ENCODE measurements around the gene AQP11. TPM values are rescaled to one million over a fixed set of nuclear protein-coding genes. Genes with fewer than 3 reads are reported as not detected.
"Not testable (repeated sequence)": the region's sequence is repeated elsewhere in the genome, so short reads cannot be mapped to it uniquely, and the experiment has no call there.

Gene AQP11
- polyA plus RNA-seq, 2 donors, result 0.06 TPM; not detected in 1

GRCh38 chr11:77617892-77618291 is 28.1 kb downstream of the AQP11 start:
- no peaks in the 10 kb centered on the region for H3K9me3 ChIP-seq (ENCODE audit: control insufficient read depth in 2 of 2, insufficient read depth in 1 of 2, low read depth in 1 of 2, low read length in 1 of 2)
- no peaks in the 10 kb centered on the region for H3K4me1 ChIP-seq (ENCODE audit: control insufficient read depth in 2 of 2, insufficient read depth in 2 of 2, low read length in 1 of 2)
- H3K27me3 ChIP-seq (ENCODE audit: control insufficient read depth in 1 of 2, insufficient read depth in 2 of 2, low read length in 2 of 2), result no peaks in the 10 kb centered on the region
- H3K36me3 ChIP-seq (ENCODE audit: control insufficient read depth in 2 of 2, insufficient read depth in 2 of 2, low read length in 1 of 2), result peaks cover 2 to 13% of the 10 kb centered on the region in 2 donors
- WGBS, 2 donors, result 78 to 83% methylated on average over 3 of the region's 3 CpGs
- no peak overlapping the region for H3K4me3 ChIP-seq (ENCODE audit: low read depth in 1 of 2, low read length in 2 of 2)
- H3K27ac ChIP-seq (ENCODE audit: low read depth in 2 of 2, low read length in 1 of 2), result no peak overlapping the region

- no peaks in the 10 kb centered on the region for H3K9me3 ChIP-seq (ENCODE audit: control insufficient read depth in 2 of 2, insufficient read depth in 1 of 2, low read depth in 1 of 2, low read length in 1 of 2)
- 85% methylated on average over 3 of the region's 3 CpGs for WGBS, 2 donors
- no peak overlapping the region for H3K27ac ChIP-seq (ENCODE audit: low read depth in 2 of 2, low read length in 1 of 2)
- no peaks in the 10 kb centered on the region for H3K4me1 ChIP-seq (ENCODE audit: control insufficient read depth in 2 of 2, insufficient read depth in 2 of 2, low read length in 1 of 2)
- peaks cover 2 to 13% of the 10 kb centered on the region in 2 donors for H3K36me3 ChIP-seq (ENCODE audit: control insufficient read depth in 2 of 2, insufficient read depth in 2 of 2, low read length in 1 of 2)
- no peak overlapping the region for H3K4me3 ChIP-seq (ENCODE audit: low read depth in 1 of 2, low read length in 2 of 2)
- H3K27me3 ChIP-seq (ENCODE audit: control insufficient read depth in 1 of 2, insufficient read depth in 2 of 2, low read length in 2 of 2), result no peaks in the 10 kb centered on the region
Measured at GRCh38 chr11:77619576-77620198, 29.9 kb downstream of the AQP11 start.

DNA sequence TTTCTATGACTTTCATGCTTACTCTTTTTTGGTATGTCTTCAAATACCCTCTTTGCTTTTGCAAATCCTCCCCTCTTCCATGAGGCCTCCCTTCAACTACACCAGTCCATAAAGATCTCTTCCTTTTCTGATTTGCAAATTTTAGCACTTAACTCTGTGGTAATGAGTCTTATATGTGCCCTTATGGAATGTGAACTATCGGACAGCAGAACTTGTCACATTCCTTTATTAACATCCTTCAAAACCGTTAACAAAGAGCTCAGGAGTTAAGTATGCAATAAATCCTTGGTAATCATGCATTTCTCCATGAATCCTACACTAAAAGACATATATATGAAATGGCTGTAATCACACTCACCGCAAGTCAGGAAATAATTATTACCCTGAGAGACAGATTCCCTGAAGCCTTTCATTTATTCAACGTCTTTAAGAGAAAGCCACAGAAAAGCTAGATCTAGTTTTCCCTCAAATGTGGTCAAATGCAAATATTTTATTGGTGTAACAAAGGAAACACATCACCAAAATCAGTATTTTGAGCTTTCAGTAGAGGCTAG is 40.5 kb downstream of the AQP11 start:
- H3K27ac ChIP-seq (ENCODE audit: low read depth in 2 of 2, low read length in 1 of 2), result no peak overlapping the region
- H3K4me1 ChIP-seq (ENCODE audit: control insufficient read depth in 2 of 2, insufficient read depth in 2 of 2, low read length in 1 of 2), result no peaks in the 10 kb centered on the region
- WGBS, 2 donors, result 77 to 81% methylated on average over 4 of the region's 4 CpGs
- no peak overlapping the region for H3K4me3 ChIP-seq (ENCODE audit: low read depth in 1 of 2, low read length in 2 of 2)
- no peaks in the 10 kb centered on the region for H3K9me3 ChIP-seq (ENCODE audit: control insufficient read depth in 2 of 2, insufficient read depth in 1 of 2, low read depth in 1 of 2, low read length in 1 of 2)
- no peaks in the 10 kb centered on the region for H3K36me3 ChIP-seq (ENCODE audit: control insufficient read depth in 2 of 2, insufficient read depth in 2 of 2, low read length in 1 of 2)
- H3K27me3 ChIP-seq (ENCODE audit: control insufficient read depth in 1 of 2, insufficient read depth in 2 of 2, low read length in 2 of 2), result no peaks in the 10 kb centered on the region

- H3K36me3 ChIP-seq (ENCODE audit: control insufficient read depth in 2 of 2, insufficient read depth in 2 of 2, low read length in 1 of 2); H3K4me1 ChIP-seq (ENCODE audit: control insufficient read depth in 2 of 2, insufficient read depth in 2 of 2, low read length in 1 of 2); H3K9me3 ChIP-seq (ENCODE audit: control insufficient read depth in 2 of 2, insufficient read depth in 1 of 2, low read depth in 1 of 2, low read length in 1 of 2); H3K27me3 ChIP-seq (ENCODE audit: control insufficient read depth in 1 of 2, insufficient read depth in 2 of 2, low read length in 2 of 2): not testable (repeated sequence)
- peak overlapping the region in 1 of 2 donors; percentile 29 for H3K4me3 ChIP-seq (ENCODE audit: low read depth in 1 of 2, low read length in 2 of 2)
- peak overlapping the region in 1 of 2 donors; percentile 39 for H3K27ac ChIP-seq (ENCODE audit: low read depth in 2 of 2, low read length in 1 of 2)
- 44 to 55% methylated on average over 5 of the region's 5 CpGs for WGBS, 2 donors
Measured at GRCh38 chr11:77633926-77634325, 44.2 kb downstream of the AQP11 start.

- H3K36me3 ChIP-seq (ENCODE audit: control insufficient read depth in 2 of 2, insufficient read depth in 2 of 2, low read length in 1 of 2), result no peaks in the 10 kb centered on the region
- H3K9me3 ChIP-seq (ENCODE audit: control insufficient read depth in 2 of 2, insufficient read depth in 1 of 2, low read depth in 1 of 2, low read length in 1 of 2), result no peaks in the 10 kb centered on the region
- peaks cover 0 to 3% of the 10 kb centered on the region in 2 donors for H3K4me1 ChIP-seq (ENCODE audit: control insufficient read depth in 2 of 2, insufficient read depth in 2 of 2, low read length in 1 of 2)
- 2 to 3% methylated on average over 14 of the region's 14 CpGs for WGBS, 2 donors
- peak overlapping the region; percentile 86 to 91 for H3K4me3 ChIP-seq (ENCODE audit: low read depth in 1 of 2, low read length in 2 of 2)
- H3K27me3 ChIP-seq (ENCODE audit: control insufficient read depth in 1 of 2, insufficient read depth in 2 of 2, low read length in 2 of 2), result no peaks in the 10 kb centered on the region
- H3K27ac ChIP-seq (ENCODE audit: low read depth in 2 of 2, low read length in 1 of 2), result no peak overlapping the region
Measured at GRCh38 chr11:77636731-77637344, 47.1 kb downstream of the AQP11 start.

- Histone ChIP-seq H3K27ac (ENCODE audit: low read depth in 2 of 2, low read length in 1 of 2) (peak within 1 kb of the TSS; percentile 81), H3K36me3 (ENCODE audit: control insufficient read depth in 2 of 2, insufficient read depth in 2 of 2, low read length in 1 of 2) (no peaks in the 10 kb centered on the region), H3K4me1 (ENCODE audit: control insufficient read depth in 2 of 2, insufficient read depth in 2 of 2, low read length in 1 of 2) (peaks cover 0 to 3% of the 10 kb centered on the region in 2 donors), H3K4me3 (ENCODE audit: low read depth in 1 of 2, low read length in 2 of 2) (peak within 1 kb of the TSS; percentile 86 to 91), H3K27me3 (ENCODE audit: control insufficient read depth in 1 of 2, insufficient read depth in 2 of 2, low read length in 2 of 2) (no peaks in the 10 kb centered on the region), H3K9me3 (ENCODE audit: control insufficient read depth in 2 of 2, insufficient read depth in 1 of 2, low read depth in 1 of 2, low read length in 1 of 2) (no peaks in the 10 kb centered on the region)
- 0 to 1% methylated on average over 40 to 41 of the region's 41 CpGs for WGBS, 2 donors
Measured at GRCh38 chr11:77637345-77638165, 47.8 kb downstream of the AQP11 start, which contains the start of gene CLNS1A. Gene CLNS1A (minus strand): TSS chr11:77637794. CDS start chr11:77637714, 80 bp downstream.

- peaks cover 0 to 3% of the 10 kb centered on the region in 2 donors for H3K4me1 ChIP-seq (ENCODE audit: control insufficient read depth in 2 of 2, insufficient read depth in 2 of 2, low read length in 1 of 2)
- H3K36me3 ChIP-seq (ENCODE audit: control insufficient read depth in 2 of 2, insufficient read depth in 2 of 2, low read length in 1 of 2), result no peaks in the 10 kb centered on the region
- H3K4me3 ChIP-seq (ENCODE audit: low read depth in 1 of 2, low read length in 2 of 2), result no peak overlapping the region
- H3K9me3 ChIP-seq (ENCODE audit: control insufficient read depth in 2 of 2, insufficient read depth in 1 of 2, low read depth in 1 of 2, low read length in 1 of 2), result no peaks in the 10 kb centered on the region
- H3K27me3 ChIP-seq (ENCODE audit: control insufficient read depth in 1 of 2, insufficient read depth in 2 of 2, low read length in 2 of 2), result no peaks in the 10 kb centered on the region
- H3K27ac ChIP-seq (ENCODE audit: low read depth in 2 of 2, low read length in 1 of 2), result no peak overlapping the region
- WGBS, 2 donors, result 58 to 81% methylated on average over 2 of the region's 2 CpGs
Measured at GRCh38 chr11:77642228-77642627, 52.5 kb downstream of the AQP11 start.

DNA sequence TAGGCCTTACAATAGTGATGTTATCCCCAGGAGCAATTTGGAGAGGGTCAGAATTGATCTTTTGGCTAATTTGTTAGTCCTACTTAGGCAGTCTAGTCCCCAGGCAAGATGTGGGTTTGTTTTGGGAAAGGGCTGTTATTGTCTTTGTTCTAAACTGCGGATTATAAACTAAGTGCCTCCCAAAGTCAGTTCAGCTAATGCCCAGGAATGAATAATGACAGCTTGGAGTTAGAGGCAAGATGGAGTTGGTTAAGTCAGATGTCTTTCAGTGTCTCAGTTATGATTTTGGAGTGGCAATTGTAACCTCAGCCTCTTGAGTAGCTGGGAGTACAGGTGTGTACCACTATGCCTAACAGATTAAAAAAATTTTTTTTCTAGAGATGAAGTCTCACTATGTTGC is 55.1 kb downstream of the AQP11 start:
- Histone ChIP-seq H3K4me3 (ENCODE audit: low read depth in 1 of 2, low read length in 2 of 2) (no peak overlapping the region), H3K36me3 (ENCODE audit: control insufficient read depth in 2 of 2, insufficient read depth in 2 of 2, low read length in 1 of 2) (no peaks in the 10 kb centered on the region), H3K4me1 (ENCODE audit: control insufficient read depth in 2 of 2, insufficient read depth in 2 of 2, low read length in 1 of 2) (no peaks in the 10 kb centered on the region), H3K9me3 (ENCODE audit: control insufficient read depth in 2 of 2, insufficient read depth in 1 of 2, low read depth in 1 of 2, low read length in 1 of 2) (no peaks in the 10 kb centered on the region), H3K27me3 (ENCODE audit: control insufficient read depth in 1 of 2, insufficient read depth in 2 of 2, low read length in 2 of 2) (no peaks in the 10 kb centered on the region), H3K27ac (ENCODE audit: low read depth in 2 of 2, low read length in 1 of 2) (no peak overlapping the region)
- 53 to 60% methylated on average over 1 of the region's 1 CpG for WGBS, 2 donors

- Histone ChIP-seq H3K36me3 (ENCODE audit: control insufficient read depth in 2 of 2, insufficient read depth in 2 of 2, low read length in 1 of 2) (no peaks in the 10 kb centered on the region), H3K27me3 (ENCODE audit: control insufficient read depth in 1 of 2, insufficient read depth in 2 of 2, low read length in 2 of 2) (no peaks in the 10 kb centered on the region), H3K27ac (ENCODE audit: low read depth in 2 of 2, low read length in 1 of 2) (no peak overlapping the region), H3K4me1 (ENCODE audit: control insufficient read depth in 2 of 2, insufficient read depth in 2 of 2, low read length in 1 of 2) (no peaks in the 10 kb centered on the region), H3K4me3 (ENCODE audit: low read depth in 1 of 2, low read length in 2 of 2) (no peak overlapping the region), H3K9me3 (ENCODE audit: control insufficient read depth in 2 of 2, insufficient read depth in 1 of 2, low read depth in 1 of 2, low read length in 1 of 2) (no peaks in the 10 kb centered on the region)
- WGBS, 2 donors, result 60 to 63% methylated on average over 3 of the region's 3 CpGs
Measured at GRCh38 chr11:77647654-77648305, 58.0 kb downstream of the AQP11 start.
